ENCODE measurements around the gene OLFM1.

The OLFM1 gene

GRCh38 chr9:135090547-135090946 is 3.1 kb downstream of the OLFM1 start:
- DNase-seq: peak in 2 of 3 donors; percentile 18 to 20

- DNase-seq: no peak
These were observed 4.1 kb downstream of the OLFM1 start for GRCh38 chr9:135091545-135091944.

- DNase-seq: no peak
These were observed 5.6 kb downstream of the OLFM1 start for GRCh38 chr9:135093111-135093510.

GRCh38 chr9:135093911-135094584 is 6.6 kb downstream of the OLFM1 start:
- no peak for DNase-seq

GRCh38 chr9:135095470-135096407 is 8.3 kb downstream of the OLFM1 start:
- no peak for DNase-seq

GRCh38 chr9:135096408-135096895 is 9.0 kb downstream of the OLFM1 start:
- DNase-seq: no peak

- DNase-seq: peak in 2 of 3 donors; percentile 3 to 33
These were observed 11.1 kb downstream of the OLFM1 start for GRCh38 chr9:135098400-135099105.

GRCh38 chr9:135099574-135099973 is 12.1 kb downstream of the OLFM1 start:
- DNase-seq: no peak

GRCh38 chr9:135100241-135100681 is 12.8 kb downstream of the OLFM1 start:
- no peak for DNase-seq

- no peak for DNase-seq
These were observed 13.4 kb downstream of the OLFM1 start for GRCh38 chr9:135100725-135101410.

GRCh38 chr9:135101486-135101885 is 14.0 kb downstream of the OLFM1 start:
- no peak for DNase-seq

GRCh38 chr9:135101926-135102325 is 14.5 kb downstream of the OLFM1 start:
- DNase-seq: no peak

- no peak for DNase-seq
These were observed 14.9 kb downstream of the OLFM1 start for GRCh38 chr9:135102331-135102730.

- DNase-seq: no peak
These were observed 15.6 kb downstream of the OLFM1 start for GRCh38 chr9:135103001-135103446.

GRCh38 chr9:135103931-135104639 is 16.6 kb downstream of the OLFM1 start:
- DNase-seq: no peak

- DNase-seq: no peak
These were observed 17.3 kb downstream of the OLFM1 start for GRCh38 chr9:135104761-135105160.

- DNase-seq: no peak
These were observed 17.8 kb downstream of the OLFM1 start for GRCh38 chr9:135105211-135105745.

GRCh38 chr9:135105938-135106491 is 18.5 kb downstream of the OLFM1 start:
- no peak for DNase-seq

- DNase-seq: no peak
These were observed 19.2 kb downstream of the OLFM1 start for GRCh38 chr9:135106551-135107270.

GRCh38 chr9:135107581-135108235 is 20.2 kb downstream of the OLFM1 start:
- DNase-seq: no peak

Measured in suppressor macrophage treated with lipopolysaccharide for 1 hour (primary cell).